Measurements from ENCODE around the gene MEOX1. TPM values are rescaled to one million over a fixed set of nuclear protein-coding genes. Genes with fewer than 3 reads are reported as not detected.

Gene MEOX1
- total and polyA plus RNA-seq, 2 of the 4 experiments (the other 2 are of a cell fraction), result 0.48 to 0.72 TPM

DNA sequence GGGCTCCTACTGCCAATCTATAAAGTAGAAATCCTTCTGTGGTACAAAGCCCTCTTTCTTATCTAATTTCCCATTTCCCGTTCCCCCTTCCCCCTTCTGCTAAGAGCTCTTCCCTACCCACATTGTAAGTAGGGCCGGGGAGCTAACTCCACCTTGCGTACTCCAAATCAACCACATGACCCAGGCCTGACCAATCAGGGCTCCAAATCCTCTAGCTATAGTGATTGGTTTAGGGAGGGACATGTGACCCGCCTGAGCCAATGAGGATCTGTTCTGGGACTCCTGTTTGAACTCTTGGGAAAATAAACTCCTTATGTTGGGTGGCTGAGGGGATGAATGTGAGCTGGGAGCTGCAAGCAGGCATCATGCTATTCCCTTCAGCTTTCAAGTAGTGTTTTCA, 40.9 kb upstream of the MEOX1 start:
- Histone ChIP-seq H3K9me1 (ENCODE audit: insufficient read depth, low read length) (no peaks in the 10 kb centered on the region), H4K91ac (ENCODE audit: insufficient read depth, low read depth, low read length) (no peak overlapping the region), H3K79me1 (ENCODE audit: low read depth in 1 of 2, low read length in 2 of 2) (no peaks in the 10 kb centered on the region), H3K27me3 (ENCODE audit: control insufficient read depth, insufficient read depth, low read length) (peaks cover 19% of the 10 kb centered on the region), H2BK15ac (ENCODE audit: low read depth, low read length) (no peak overlapping the region), H3K18ac (ENCODE audit: low read depth, low read length) (no peak overlapping the region), H3K4me2 (ENCODE audit: low read depth, low read length) (no peak overlapping the region), H3K14ac (replicated peaks; ENCODE audit: low read depth, low read length) (no peak overlapping the region), H3K9me3 (ENCODE audit: control insufficient read depth, insufficient read depth, low read length) (peaks cover 9% of the 10 kb centered on the region), H3K4me3 (ENCODE audit: insufficient read depth, low read depth, low read length) (no peak overlapping the region), H3K4ac (ENCODE audit: low read depth, low read length) (no peak overlapping the region), H2BK20ac (ENCODE audit: low read depth, low read length) (no peak overlapping the region), H2AK9ac (replicated peaks; ENCODE audit: low read depth, low read length, poor library complexity) (no peak overlapping the region), H4K8ac (ENCODE audit: low read depth in 2 of 2, low read length in 2 of 2) (no peak overlapping the region), H2AFZ (replicated peaks; ENCODE audit: low read length, poor library complexity) (no peak overlapping the region), H2BK5ac (ENCODE audit: low read depth, low read length, poor library complexity, severe bottlenecking) (no peak overlapping the region), H3K27ac (ENCODE audit: insufficient read depth, low read length) (no peak overlapping the region), H3K4me1 (ENCODE audit: control insufficient read depth, insufficient read depth, low read length) (peaks cover 5% of the 10 kb centered on the region; the same call in 1 of the 2 replicates), H2BK120ac (ENCODE audit: low read depth, low read length) (no peak overlapping the region), H4K20me1 (ENCODE audit: insufficient read depth, low read length) (no peaks in the 10 kb centered on the region), H2AK5ac (ENCODE audit: low read depth, low read length) (no peak overlapping the region), H4K5ac (ENCODE audit: low read depth, low read length) (no peak overlapping the region), H3K36me3 (ENCODE audit: control insufficient read depth, insufficient read depth, low read length) (no peaks in the 10 kb centered on the region), H3K23ac (ENCODE audit: low read depth, low read length) (no peak overlapping the region), H3K56ac (ENCODE audit: extremely low read depth, insufficient read depth, low read length) (no peak overlapping the region), H3K9ac (ENCODE audit: low read depth, low read length) (no peak overlapping the region)
- intact Hi-C loops (cut with micrococcal nuclease), result no loop called here
- dilution Hi-C loops (cut with HindIII; ENCODE audit: low sequenced_read_pairs, unreplicated experiment), result no loop called here
- ATAC-seq (ENCODE audit: low read depth), result no peak
- TF ChIP-seq USF2 (IDR thresholded peaks at IDR 0.05; ENCODE audit: low read depth, low read length), result peak; percentile 93
- no peak for TF ChIP-seq SMC3 (IDR thresholded peaks at IDR 0.05; ENCODE audit: low read depth, low read length)
- TF ChIP-seq BHLHE40 (IDR thresholded peaks at IDR 0.05; ENCODE audit: low read depth, low read length), result no peak
- no peak for DNase-seq
- POLR2A ChIA-PET (ENCODE audit: unreplicated experiment), result no interaction called here
- no CpG with 5 or more reads among the region's 4 CpGs for WGBS, 2 experiments (ENCODE audit: extremely low coverage in 2 of 2, insufficient read length in 1 of 2)
- BruUV-seq (replicated peaks), result no TSS peak
- in situ Hi-C loops (cut with MboI; ENCODE audit: low sequenced_read_pairs), result no loop called here
- CTCF ChIA-PET, result no interaction called here

Measured in IMR-90 (cell line).